Activated gamma-delta T cell (primary cell): ENCODE results near the gene STX2.

Source experiments
- DNase-seq: peaks from one replicate; lab custom pipeline; 2025; lab: John Stamatoyannopoulos, UW

Gene STX2

GRCh38 chr12:130831246-130831645 is 7.8 kb downstream of the STX2 start:
- no peak for DNase-seq

- DNase-seq: no peak
Measured at GRCh38 chr12:130830246-130830551, 8.9 kb downstream of the STX2 start.

GRCh38 chr12:130829391-130830245 is 9.4 kb downstream of the STX2 start:
- no peak for DNase-seq

- no peak for DNase-seq
Measured at GRCh38 chr12:130828895-130829294, 10.2 kb downstream of the STX2 start.

GRCh38 chr12:130827432-130827831 is 11.6 kb downstream of the STX2 start:
- DNase-seq: no peak

GRCh38 chr12:130826151-130826801 is 12.8 kb downstream of the STX2 start:
- peak; percentile 39 for DNase-seq

GRCh38 chr12:130825771-130826150 is 13.3 kb downstream of the STX2 start:
- no peak for DNase-seq

- no peak for DNase-seq
Measured at GRCh38 chr12:130819681-130820080, 19.4 kb downstream of the STX2 start.

- DNase-seq: peak; percentile 60
Measured at GRCh38 chr12:130818635-130819576, 20.1 kb downstream of the STX2 start.

GRCh38 chr12:130818272-130818634 is 20.8 kb downstream of the STX2 start:
- no peak for DNase-seq

GRCh38 chr12:130817804-130818203 is 21.2 kb downstream of the STX2 start:
- no peak for DNase-seq

GRCh38 chr12:130816097-130816496 is 23.0 kb downstream of the STX2 start:
- no peak for DNase-seq

- no peak for DNase-seq
Measured at GRCh38 chr12:130815028-130815741, 23.9 kb downstream of the STX2 start.

GRCh38 chr12:130813949-130814348 is 25.1 kb downstream of the STX2 start:
- no peak for DNase-seq

GRCh38 chr12:130813436-130813835 is 25.6 kb downstream of the STX2 start:
- no peak for DNase-seq

- no peak for DNase-seq
Measured at GRCh38 chr12:130809791-130810190, 29.3 kb downstream of the STX2 start.

- DNase-seq: no peak
Measured at GRCh38 chr12:130807309-130807708, 31.7 kb downstream of the STX2 start.

GRCh38 chr12:130806574-130806973 is 32.5 kb downstream of the STX2 start:
- no peak for DNase-seq

GRCh38 chr12:130805635-130806034 is 33.4 kb downstream of the STX2 start:
- DNase-seq: no peak

- DNase-seq: no peak
Measured at GRCh38 chr12:130804216-130804615, 34.8 kb downstream of the STX2 start.

GRCh38 chr12:130803702-130804101 is 35.3 kb downstream of the STX2 start:
- no peak for DNase-seq

- no peak for DNase-seq
Measured at GRCh38 chr12:130800312-130800711, 38.7 kb downstream of the STX2 start.
